ENCODE results near the gene SSUH2.

DNA sequence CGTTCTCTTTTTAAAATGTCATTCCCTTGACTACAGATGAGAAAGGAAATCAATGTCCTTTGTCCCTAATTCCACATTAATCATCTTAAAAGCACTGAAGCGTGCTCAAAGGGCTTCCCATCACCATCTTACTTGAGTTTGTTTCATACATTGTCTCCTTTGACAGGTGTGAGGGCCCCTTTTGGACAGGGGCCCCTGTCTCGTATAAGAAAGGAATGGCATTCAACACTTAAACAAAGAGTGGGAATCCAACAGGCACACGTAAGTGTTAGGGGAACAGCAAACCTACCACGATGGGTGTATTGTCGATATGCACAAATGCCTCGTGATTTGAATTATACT is 5.0 kb downstream of the SSUH2 start:
- TF ChIP-seq, protein P1, sequence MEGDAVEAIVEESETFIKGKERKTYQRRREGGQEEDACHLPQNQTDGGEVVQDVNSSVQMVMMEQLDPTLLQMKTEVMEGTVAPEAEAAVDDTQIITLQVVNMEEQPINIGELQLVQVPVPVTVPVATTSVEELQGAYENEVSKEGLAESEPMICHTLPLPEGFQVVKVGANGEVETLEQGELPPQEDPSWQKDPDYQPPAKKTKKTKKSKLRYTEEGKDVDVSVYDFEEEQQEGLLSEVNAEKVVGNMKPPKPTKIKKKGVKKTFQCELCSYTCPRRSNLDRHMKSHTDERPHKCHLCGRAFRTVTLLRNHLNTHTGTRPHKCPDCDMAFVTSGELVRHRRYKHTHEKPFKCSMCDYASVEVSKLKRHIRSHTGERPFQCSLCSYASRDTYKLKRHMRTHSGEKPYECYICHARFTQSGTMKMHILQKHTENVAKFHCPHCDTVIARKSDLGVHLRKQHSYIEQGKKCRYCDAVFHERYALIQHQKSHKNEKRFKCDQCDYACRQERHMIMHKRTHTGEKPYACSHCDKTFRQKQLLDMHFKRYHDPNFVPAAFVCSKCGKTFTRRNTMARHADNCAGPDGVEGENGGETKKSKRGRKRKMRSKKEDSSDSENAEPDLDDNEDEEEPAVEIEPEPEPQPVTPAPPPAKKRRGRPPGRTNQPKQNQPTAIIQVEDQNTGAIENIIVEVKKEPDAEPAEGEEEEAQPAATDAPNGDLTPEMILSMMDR (IDR thresholded peaks at IDR 0.05) = no peak
- TF ChIP-seq POLR2A (IDR thresholded peaks at IDR 0.05) = no peak

Data from adrenal gland (tissue), 5 donors.